HL-60 (cell line): Measurements from ENCODE around the gene SORCS2.

ENCODE experiments used
- GABPA ChIP-seq: IDR thresholded peaks from 2 replicates; pipeline ENCODE4 v1.6.1; 2012; ENCODE audit warnings: low read depth
- POLR2AphosphoS5 ChIP-seq: IDR thresholded peaks from 2 replicates; pipeline ENCODE4 v1.6.1; 2012; ENCODE audit warnings: low read depth
- SPI1 ChIP-seq: IDR thresholded peaks from 2 replicates; pipeline ENCODE4 v1.6.1; 2012; ENCODE audit warnings: low read depth, mild to moderate bottlenecking, borderline replicate concordance
- TF ChIP-seq, protein P1 (sequence below): IDR thresholded peaks from one replicate; pipeline ENCODE4 v1.5.1; 2011; ENCODE audit warnings: low read length, control low read depth, inconsistent platforms; ENCODE audit not compliant: insufficient read depth

DNA sequence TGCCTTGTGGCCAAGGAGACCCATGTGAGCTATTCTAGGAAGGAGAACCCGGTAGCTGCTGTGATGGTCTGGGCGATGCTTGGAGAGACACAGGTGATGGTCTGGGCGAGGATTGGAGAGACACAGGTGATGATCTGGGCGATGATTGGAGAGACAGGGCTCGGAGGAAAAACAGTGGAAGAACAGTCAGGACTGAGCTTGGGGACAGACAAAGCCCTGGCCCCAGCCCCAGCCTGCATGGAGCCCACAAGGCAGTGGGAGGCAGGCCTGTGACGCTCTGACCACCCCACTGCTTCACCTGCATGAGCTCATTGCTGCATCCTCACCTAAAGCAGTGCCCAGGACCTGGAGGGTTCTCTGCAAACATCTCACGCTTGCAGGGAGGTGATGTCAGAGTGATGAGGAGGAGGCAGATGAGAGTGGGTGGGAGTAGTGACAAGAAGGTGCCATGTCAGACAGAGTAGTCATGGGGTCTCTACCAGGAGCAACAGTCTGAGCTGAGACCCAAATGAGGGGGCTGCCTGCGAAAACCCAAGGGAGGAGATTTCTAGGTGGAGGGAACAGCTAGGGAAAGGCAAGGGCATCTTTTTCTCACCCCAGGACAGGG is 278.3 kb downstream of the SORCS2 start:
- TF ChIP-seq, protein P1, sequence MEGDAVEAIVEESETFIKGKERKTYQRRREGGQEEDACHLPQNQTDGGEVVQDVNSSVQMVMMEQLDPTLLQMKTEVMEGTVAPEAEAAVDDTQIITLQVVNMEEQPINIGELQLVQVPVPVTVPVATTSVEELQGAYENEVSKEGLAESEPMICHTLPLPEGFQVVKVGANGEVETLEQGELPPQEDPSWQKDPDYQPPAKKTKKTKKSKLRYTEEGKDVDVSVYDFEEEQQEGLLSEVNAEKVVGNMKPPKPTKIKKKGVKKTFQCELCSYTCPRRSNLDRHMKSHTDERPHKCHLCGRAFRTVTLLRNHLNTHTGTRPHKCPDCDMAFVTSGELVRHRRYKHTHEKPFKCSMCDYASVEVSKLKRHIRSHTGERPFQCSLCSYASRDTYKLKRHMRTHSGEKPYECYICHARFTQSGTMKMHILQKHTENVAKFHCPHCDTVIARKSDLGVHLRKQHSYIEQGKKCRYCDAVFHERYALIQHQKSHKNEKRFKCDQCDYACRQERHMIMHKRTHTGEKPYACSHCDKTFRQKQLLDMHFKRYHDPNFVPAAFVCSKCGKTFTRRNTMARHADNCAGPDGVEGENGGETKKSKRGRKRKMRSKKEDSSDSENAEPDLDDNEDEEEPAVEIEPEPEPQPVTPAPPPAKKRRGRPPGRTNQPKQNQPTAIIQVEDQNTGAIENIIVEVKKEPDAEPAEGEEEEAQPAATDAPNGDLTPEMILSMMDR = no peak
- TF ChIP-seq GABPA (no peak), POLR2AphosphoS5 (no peak), SPI1 (no peak)
